ENCODE data around the gene PKHD1.

DNA sequence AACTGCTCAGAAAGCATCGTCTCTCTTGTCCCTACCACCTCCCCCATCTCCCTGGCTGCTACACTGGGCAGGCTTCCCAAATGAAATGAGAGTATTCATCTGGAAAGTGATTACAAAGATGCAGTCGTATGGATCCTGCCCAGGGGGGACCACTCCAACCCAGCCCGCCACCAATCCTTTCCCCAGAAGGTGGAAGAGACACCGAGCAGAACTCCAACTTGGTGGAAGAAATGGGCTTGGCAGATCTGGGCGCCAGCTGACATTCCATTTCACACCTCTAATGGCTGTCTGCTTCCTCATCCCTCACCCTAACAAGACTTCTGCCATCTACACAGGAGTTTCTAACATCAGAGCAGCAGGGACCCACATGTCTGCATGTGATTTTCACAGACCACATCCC, 12.7 kb downstream of the PKHD1 start:
- no peak for TF ChIP-seq ARNT (IDR thresholded peaks at IDR 0.05)
- no peak for TF ChIP-seq NFRKB (IDR thresholded peaks at IDR 0.05)
- no peak for TF ChIP-seq FOXA1 (IDR thresholded peaks at IDR 0.05)
- no peak for TF ChIP-seq SP1 (IDR thresholded peaks at IDR 0.05)
- no peak for TF ChIP-seq BHLHE40 (IDR thresholded peaks at IDR 0.05; ENCODE audit: borderline replicate concordance)
- TF ChIP-seq FOXM1 (IDR thresholded peaks at IDR 0.05; ENCODE audit: borderline replicate concordance), result no peak
- TF ChIP-seq, protein P1, sequence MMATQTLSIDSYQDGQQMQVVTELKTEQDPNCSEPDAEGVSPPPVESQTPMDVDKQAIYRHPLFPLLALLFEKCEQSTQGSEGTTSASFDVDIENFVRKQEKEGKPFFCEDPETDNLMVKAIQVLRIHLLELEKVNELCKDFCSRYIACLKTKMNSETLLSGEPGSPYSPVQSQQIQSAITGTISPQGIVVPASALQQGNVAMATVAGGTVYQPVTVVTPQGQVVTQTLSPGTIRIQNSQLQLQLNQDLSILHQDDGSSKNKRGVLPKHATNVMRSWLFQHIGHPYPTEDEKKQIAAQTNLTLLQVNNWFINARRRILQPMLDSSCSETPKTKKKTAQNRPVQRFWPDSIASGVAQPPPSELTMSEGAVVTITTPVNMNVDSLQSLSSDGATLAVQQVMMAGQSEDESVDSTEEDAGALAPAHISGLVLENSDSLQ (IDR thresholded peaks at IDR 0.05), result no peak
- no peak for TF ChIP-seq ELF4 (IDR thresholded peaks at IDR 0.05)
- TF ChIP-seq HDGF (IDR thresholded peaks at IDR 0.05; ENCODE audit: borderline replicate concordance), result no peak
